GM12892 (cell line): Measurements from ENCODE around the gene KIAA1755.

Experiments
- POLR2A ChIP-seq: IDR thresholded peaks from 2 replicates; pipeline ENCODE4 v1.6.1; 2011; ENCODE audit warnings: low read depth, low read length, control low read depth
- TAF1 ChIP-seq: IDR thresholded peaks from 2 replicates; pipeline ENCODE4 v1.6.1; 2011; ENCODE audit warnings: low read depth, mild to moderate bottlenecking, control low read depth, low read length, borderline replicate concordance

GRCh38 chr20:38277691-38278090 lies 17.2 kb upstream of the KIAA1755 start:
- TF ChIP-seq POLR2A, result no peak
- no peak for TF ChIP-seq TAF1
